OCI-M1 (cell line): ENCODE measurements around the gene DAPK1.
"Not testable (repeated sequence)": the region's sequence is repeated elsewhere in the genome, so short reads cannot be mapped to it uniquely, and the experiment has no call there.

ENCODE experiments used
- DNase-seq: peaks from one replicate; lab custom pipeline; 2025; lab: John Stamatoyannopoulos, UW

The DAPK1 gene

GRCh38 chr9:87742813-87743428 lies 245.3 kb downstream of the DAPK1 start:
- no peak for DNase-seq

GRCh38 chr9:87744247-87744646 lies 246.6 kb downstream of the DAPK1 start:
- DNase-seq, result not testable (repeated sequence)

GRCh38 chr9:87746186-87746585 lies 248.5 kb downstream of the DAPK1 start:
- no peak for DNase-seq

GRCh38 chr9:87748881-87749280 lies 251.2 kb downstream of the DAPK1 start:
- no peak for DNase-seq

- DNase-seq, result no peak
Observed at GRCh38 chr9:87749335-87750035, 251.8 kb downstream of the DAPK1 start.

GRCh38 chr9:87750726-87751125 lies 253.1 kb downstream of the DAPK1 start:
- DNase-seq, result no peak

- DNase-seq, result no peak
Observed at GRCh38 chr9:87751423-87751822, 253.8 kb downstream of the DAPK1 start.

GRCh38 chr9:87751868-87752267 lies 254.2 kb downstream of the DAPK1 start:
- DNase-seq, result no peak

- no peak for DNase-seq
Observed at GRCh38 chr9:87753313-87753712, 255.6 kb downstream of the DAPK1 start.
